ENCODE data around the gene GAS1.

GAS1 gene

GRCh38 chr9:86921151-86921923 is 26.0 kb downstream of the GAS1 start:
- no peak for DNase-seq

- DNase-seq: no peak
Measured at GRCh38 chr9:86918556-86918955, 28.8 kb downstream of the GAS1 start.

- no peak for DNase-seq
Measured at GRCh38 chr9:86912210-86912609, 35.1 kb downstream of the GAS1 start.

- no peak for DNase-seq
Measured at GRCh38 chr9:86909388-86909787, 37.9 kb downstream of the GAS1 start.

- no peak for DNase-seq
Measured at GRCh38 chr9:86908261-86908660, 39.0 kb downstream of the GAS1 start.

GRCh38 chr9:86907346-86907745 is 40.0 kb downstream of the GAS1 start:
- DNase-seq: no peak

GRCh38 chr9:86903734-86904085 is 43.6 kb downstream of the GAS1 start:
- no peak for DNase-seq

- DNase-seq: no peak
Measured at GRCh38 chr9:86902991-86903733, 44.1 kb downstream of the GAS1 start.

GRCh38 chr9:86902586-86902985 is 44.7 kb downstream of the GAS1 start:
- no peak for DNase-seq

- DNase-seq: no peak
Measured at GRCh38 chr9:86902176-86902575, 45.1 kb downstream of the GAS1 start.

- DNase-seq: no peak
Measured at GRCh38 chr9:86901511-86901910, 45.8 kb downstream of the GAS1 start.
